Nephron (organoid): ENCODE results near the gene MYH1.

Source experiments
- H3K27ac Mint-ChIP-seq, 3 experiments: 2 replicates each; pipeline ENCODE4 v1.8.0; 2020; ENCODE audit warnings: mixed read lengths in 3 of 3, mild to moderate bottlenecking in 2 of 3, moderate library complexity in 1 of 3
- H3K27me3 Mint-ChIP-seq: 2 replicates; pipeline ENCODE4 v1.8.0; 2021; ENCODE audit warnings: low read depth, mild to moderate bottlenecking, moderate library complexity, mixed read lengths
- H3K36me3 Mint-ChIP-seq: 2 replicates; pipeline ENCODE4 v1.8.0; 2020; ENCODE audit warnings: low read depth, mixed read lengths
- H3K4me1 Mint-ChIP-seq: 2 replicates; pipeline ENCODE4 v1.8.0; 2020; ENCODE audit warnings: mixed read lengths
- H3K4me3 Mint-ChIP-seq, 3 experiments: 2 replicates each; pipeline ENCODE4 v1.8.0; 2020; ENCODE audit warnings: mild to moderate bottlenecking in 3 of 3, mixed read lengths in 3 of 3, moderate library complexity in 2 of 3
- H3K9me3 Mint-ChIP-seq: 2 replicates; pipeline ENCODE4 v1.8.0; 2020; ENCODE audit warnings: mixed read lengths
- CTCF ChIP-seq, 3 experiments: fragments of 200-600 bp; sonication (generic); IDR thresholded peaks; one replicate each; pipeline ENCODE4 v1.5.0; 2021; ENCODE audit warnings: antibody characterized with exemption in 3 of 3; ENCODE audit not compliant: unreplicated experiment in 3 of 3

The MYH1 gene

GRCh38 chr17:10526517-10526916 lies 8.2 kb upstream of the MYH1 start:
- TF ChIP-seq CTCF (IDR thresholded peaks at IDR 0.05; ENCODE audit: unreplicated experiment in 3 of 3), result no peak
- Mint-ChIP-seq H3K4me3 (no peak overlapping the region), H3K27me3 (no peaks in the 10 kb centered on the region), H3K27ac (no peak overlapping the region), H3K36me3 (no peaks in the 10 kb centered on the region), H3K4me1 (no peaks in the 10 kb centered on the region), H3K9me3 (peaks cover 7% of the 10 kb centered on the region)

- peaks cover 7% of the 10 kb centered on the region for H3K9me3 Mint-ChIP-seq
- no peaks in the 10 kb centered on the region for H3K36me3 Mint-ChIP-seq
- no peak overlapping the region for H3K27ac Mint-ChIP-seq
- H3K4me1 Mint-ChIP-seq, result no peaks in the 10 kb centered on the region
- H3K27me3 Mint-ChIP-seq, result peaks cover 10% of the 10 kb centered on the region
- no peak overlapping the region for H3K4me3 Mint-ChIP-seq
- no peak for TF ChIP-seq CTCF (IDR thresholded peaks at IDR 0.05; ENCODE audit: unreplicated experiment in 3 of 3)
Measured at GRCh38 chr17:10523064-10523463, 4.7 kb upstream of the MYH1 start.

GRCh38 chr17:10521949-10522348 lies 3.6 kb upstream of the MYH1 start:
- Mint-ChIP-seq H3K4me1 (no peaks in the 10 kb centered on the region), H3K27me3 (peaks cover 10% of the 10 kb centered on the region), H3K36me3 (no peaks in the 10 kb centered on the region), H3K9me3 (peaks cover 7% of the 10 kb centered on the region), H3K4me3 (no peak overlapping the region), H3K27ac (no peak overlapping the region)
- TF ChIP-seq CTCF (IDR thresholded peaks at IDR 0.05; ENCODE audit: unreplicated experiment in 3 of 3), result no peak

GRCh38 chr17:10516638-10517037 lies 1.7 kb downstream of the MYH1 start:
- TF ChIP-seq CTCF (IDR thresholded peaks at IDR 0.05; ENCODE audit: unreplicated experiment in 3 of 3), result no peak
- Mint-ChIP-seq H3K9me3 (no peaks in the 10 kb centered on the region), H3K4me3 (no peak overlapping the region), H3K27me3 (peaks cover 10% of the 10 kb centered on the region), H3K27ac (no peak overlapping the region), H3K36me3 (no peaks in the 10 kb centered on the region), H3K4me1 (no peaks in the 10 kb centered on the region)

- Mint-ChIP-seq H3K27me3 (peaks cover 10% of the 10 kb centered on the region), H3K9me3 (no peaks in the 10 kb centered on the region), H3K27ac (no peak overlapping the region), H3K4me1 (no peaks in the 10 kb centered on the region), H3K4me3 (no peak overlapping the region), H3K36me3 (no peaks in the 10 kb centered on the region)
- TF ChIP-seq CTCF (IDR thresholded peaks at IDR 0.05; ENCODE audit: unreplicated experiment in 3 of 3), result no peak
Measured at GRCh38 chr17:10516065-10516464, 2.3 kb downstream of the MYH1 start.

GRCh38 chr17:10513299-10514067 lies 4.9 kb downstream of the MYH1 start:
- no peak overlapping the region for H3K4me3 Mint-ChIP-seq
- H3K27me3 Mint-ChIP-seq, result no peaks in the 10 kb centered on the region
- H3K36me3 Mint-ChIP-seq, result no peaks in the 10 kb centered on the region
- no peaks in the 10 kb centered on the region for H3K9me3 Mint-ChIP-seq
- no peak overlapping the region for H3K27ac Mint-ChIP-seq
- TF ChIP-seq CTCF (IDR thresholded peaks at IDR 0.05; ENCODE audit: unreplicated experiment in 3 of 3), result no peak
- H3K4me1 Mint-ChIP-seq, result no peaks in the 10 kb centered on the region
